Stimulated activated CD4-positive, alpha-beta T cell treated with anti-CD3 and anti-CD28 coated beads, Interleukin-15, amount 100 ng/mL, for 1 hour (primary cell): ENCODE results near the gene AMIGO1.

ENCODE experiments used
- DNase-seq, 2 donors: peaks; one replicate each; pipeline ENCODE4 v3.0.0-alpha.2; 2020; ENCODE audit warnings: low read depth in 1 of 2, low spot score in 1 of 2

The AMIGO1 gene

DNA sequence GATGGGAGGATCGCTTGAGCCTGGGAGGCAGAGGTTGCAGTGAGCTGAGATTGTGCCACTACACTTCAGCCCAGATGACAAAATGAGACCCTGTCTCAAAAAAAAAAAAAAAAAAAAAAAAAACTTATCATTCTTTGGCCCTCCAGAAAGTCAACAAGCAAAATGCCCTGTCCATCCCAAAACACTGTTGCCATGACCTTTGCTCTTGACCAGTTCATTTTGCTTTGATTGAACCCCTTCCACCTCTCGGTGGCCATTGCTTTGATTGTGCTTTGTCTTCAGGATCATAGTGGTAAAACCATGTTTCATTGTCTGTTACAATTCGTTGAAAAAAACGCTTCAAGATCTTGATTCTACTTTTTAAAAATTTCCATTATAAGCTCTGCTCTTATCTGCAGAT lies 51.7 kb downstream of the AMIGO1 start:
- no peak for DNase-seq

DNA sequence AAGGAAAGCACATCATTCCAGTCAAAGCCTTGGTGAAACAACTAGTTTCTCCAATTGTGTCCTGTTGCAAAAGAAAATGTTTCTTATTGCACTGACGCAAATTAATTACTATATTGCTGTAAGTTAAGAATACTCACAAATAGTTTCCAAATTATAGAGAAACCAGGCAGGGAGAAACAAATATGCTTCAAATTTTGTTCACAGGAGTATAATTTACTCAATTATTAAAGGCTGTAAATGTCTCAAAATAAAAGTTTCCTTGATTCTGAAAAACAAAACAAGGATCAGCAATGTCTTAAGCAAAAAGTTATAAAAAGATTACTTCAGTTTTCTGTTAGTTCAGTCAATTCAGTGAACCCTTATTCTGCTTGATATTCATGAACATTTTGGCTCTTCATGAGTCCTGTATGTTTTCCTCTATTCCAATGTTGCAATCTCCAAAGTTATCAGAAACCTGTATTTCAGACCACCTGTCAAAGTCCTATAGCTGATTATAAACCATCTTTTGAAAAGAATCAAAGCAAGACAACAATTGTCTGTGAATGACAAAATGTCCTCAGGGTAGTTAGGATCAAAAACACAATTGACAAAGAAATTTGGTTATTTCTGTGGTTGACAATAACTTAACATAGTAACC lies 54.9 kb downstream of the AMIGO1 start:
- DNase-seq: no peak
